Stimulated activated CD8-positive, alpha-beta memory T cell treated with anti-CD3 and anti-CD28 coated beads, Interleukin-15, amount 100 ng/mL, for 1 hour (primary cell): ENCODE measurements around the gene TGM3.
"Not testable (repeated sequence)": the region's sequence is repeated elsewhere in the genome, so short reads cannot be mapped to it uniquely, and the experiment has no call there.

Experiments used
- DNase-seq: peaks from one replicate; pipeline ENCODE4 v3.0.0-alpha.2; 2020; ENCODE audit warnings: low read depth

Gene TGM3, protein sequence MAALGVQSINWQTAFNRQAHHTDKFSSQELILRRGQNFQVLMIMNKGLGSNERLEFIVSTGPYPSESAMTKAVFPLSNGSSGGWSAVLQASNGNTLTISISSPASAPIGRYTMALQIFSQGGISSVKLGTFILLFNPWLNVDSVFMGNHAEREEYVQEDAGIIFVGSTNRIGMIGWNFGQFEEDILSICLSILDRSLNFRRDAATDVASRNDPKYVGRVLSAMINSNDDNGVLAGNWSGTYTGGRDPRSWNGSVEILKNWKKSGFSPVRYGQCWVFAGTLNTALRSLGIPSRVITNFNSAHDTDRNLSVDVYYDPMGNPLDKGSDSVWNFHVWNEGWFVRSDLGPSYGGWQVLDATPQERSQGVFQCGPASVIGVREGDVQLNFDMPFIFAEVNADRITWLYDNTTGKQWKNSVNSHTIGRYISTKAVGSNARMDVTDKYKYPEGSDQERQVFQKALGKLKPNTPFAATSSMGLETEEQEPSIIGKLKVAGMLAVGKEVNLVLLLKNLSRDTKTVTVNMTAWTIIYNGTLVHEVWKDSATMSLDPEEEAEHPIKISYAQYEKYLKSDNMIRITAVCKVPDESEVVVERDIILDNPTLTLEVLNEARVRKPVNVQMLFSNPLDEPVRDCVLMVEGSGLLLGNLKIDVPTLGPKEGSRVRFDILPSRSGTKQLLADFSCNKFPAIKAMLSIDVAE

DNA sequence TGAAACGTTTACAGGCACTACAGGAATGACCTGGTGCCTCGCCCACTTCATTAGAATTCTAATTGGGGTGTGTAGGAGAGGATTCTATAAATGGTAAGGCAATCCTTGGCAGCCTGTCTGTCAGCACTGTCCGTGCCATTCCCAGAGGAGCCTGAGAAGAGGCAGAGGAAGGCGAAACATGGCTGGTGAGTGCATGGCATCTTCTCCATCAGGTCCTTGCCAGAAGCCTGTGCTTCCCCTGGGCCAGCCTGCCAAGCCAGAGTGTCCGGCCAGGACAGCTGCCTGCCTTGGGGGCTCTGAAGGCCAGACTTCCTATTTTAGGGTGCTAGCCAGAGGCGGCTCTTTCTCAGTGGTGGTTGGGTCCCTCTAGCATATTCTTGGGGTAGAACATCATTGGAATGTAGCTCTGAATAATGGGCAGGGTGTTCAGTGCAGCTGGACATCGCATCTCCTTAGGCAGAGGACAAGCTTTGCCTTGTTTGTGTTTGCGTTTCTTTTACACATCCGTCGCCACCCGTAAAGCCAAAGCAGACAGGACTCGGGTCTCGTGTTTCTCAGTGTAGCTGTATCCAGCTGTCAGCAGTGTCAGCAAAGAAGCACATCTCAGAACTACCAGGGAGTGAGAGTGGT, at the start of gene TGM3:
Gene TGM3 (plus strand): TSS at position 116 of the 630 bp plus-strand sequence. CDS start 63 bp downstream, at position 179.
- DNase-seq = no peak

DNA sequence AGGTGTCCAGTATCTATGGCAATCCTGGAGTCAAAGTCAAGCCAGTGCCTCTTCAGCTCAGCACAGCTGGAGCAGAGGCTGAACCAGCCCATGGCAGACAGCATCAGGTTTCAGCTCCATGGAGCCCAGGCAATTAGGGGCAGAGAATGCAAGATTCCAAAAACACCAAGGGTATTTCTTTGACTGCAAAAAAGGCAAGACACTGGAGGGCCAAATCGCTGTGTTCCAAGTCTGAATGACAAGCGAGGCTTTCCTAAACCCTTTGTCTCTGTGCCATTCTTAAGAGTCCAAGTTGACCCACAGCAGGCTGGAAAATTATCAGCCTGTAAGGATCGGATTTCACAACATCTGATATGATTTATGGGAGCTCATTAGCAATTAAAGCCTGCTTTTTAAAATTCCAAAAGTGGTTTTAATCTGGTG, 49.7 kb upstream of the TGM3 start:
- DNase-seq = no peak

GRCh38 chr20:2248837-2249236, 47.0 kb upstream of the TGM3 start:
- no peak for DNase-seq

GRCh38 chr20:2249935-2250334, 45.9 kb upstream of the TGM3 start:
- DNase-seq = no peak

- no peak for DNase-seq
These were observed 43.3 kb upstream of the TGM3 start for GRCh38 chr20:2252419-2252997.

- DNase-seq = no peak
These were observed 42.5 kb upstream of the TGM3 start for GRCh38 chr20:2253256-2253655.

- no peak for DNase-seq
These were observed 41.5 kb upstream of the TGM3 start for GRCh38 chr20:2254333-2254732.

- DNase-seq = no peak
These were observed 39.8 kb upstream of the TGM3 start for GRCh38 chr20:2255926-2256531.

DNA sequence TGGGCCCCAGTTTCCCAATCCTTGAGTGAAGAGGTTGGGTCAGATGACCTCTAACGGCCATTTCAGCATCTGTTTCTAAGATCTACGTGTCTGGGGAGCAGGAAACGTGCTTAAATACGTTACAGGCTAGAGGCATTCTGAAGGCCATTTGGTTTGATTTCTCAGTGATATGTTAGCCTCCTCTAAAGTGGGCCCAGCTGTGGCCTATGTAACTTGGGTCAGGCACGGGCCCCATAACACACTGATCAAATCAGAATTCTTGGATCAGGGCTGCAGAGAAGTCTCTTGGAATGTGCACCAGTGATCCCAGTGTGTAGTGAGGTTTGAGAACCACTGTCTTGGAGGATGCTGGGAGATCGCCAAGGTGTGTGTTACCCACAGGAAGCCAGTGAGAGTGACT, 36.1 kb upstream of the TGM3 start:
- DNase-seq = no peak

GRCh38 chr20:2260250-2260649, 35.6 kb upstream of the TGM3 start:
- no peak for DNase-seq

GRCh38 chr20:2261046-2261485, 34.7 kb upstream of the TGM3 start:
- DNase-seq = no peak

DNA sequence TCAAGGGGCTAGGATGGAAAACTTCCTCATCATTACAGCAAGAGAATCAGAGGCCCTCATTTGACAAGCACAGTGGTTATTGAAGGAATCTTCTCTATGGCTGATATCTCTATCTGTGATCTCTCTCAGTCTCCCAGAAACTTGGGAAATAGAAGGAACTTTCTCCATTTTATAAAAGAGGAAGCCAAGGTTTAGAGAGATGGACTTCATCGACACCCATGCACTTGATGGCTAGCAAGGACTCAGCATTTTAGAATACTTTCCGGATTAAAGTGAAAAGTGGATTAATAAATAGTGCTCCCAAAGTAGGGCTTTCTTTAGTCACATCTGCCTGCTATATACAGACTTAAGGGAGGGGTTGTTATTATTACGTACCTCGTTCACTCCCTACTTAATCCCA, 34.2 kb upstream of the TGM3 start:
- DNase-seq = no peak

DNA sequence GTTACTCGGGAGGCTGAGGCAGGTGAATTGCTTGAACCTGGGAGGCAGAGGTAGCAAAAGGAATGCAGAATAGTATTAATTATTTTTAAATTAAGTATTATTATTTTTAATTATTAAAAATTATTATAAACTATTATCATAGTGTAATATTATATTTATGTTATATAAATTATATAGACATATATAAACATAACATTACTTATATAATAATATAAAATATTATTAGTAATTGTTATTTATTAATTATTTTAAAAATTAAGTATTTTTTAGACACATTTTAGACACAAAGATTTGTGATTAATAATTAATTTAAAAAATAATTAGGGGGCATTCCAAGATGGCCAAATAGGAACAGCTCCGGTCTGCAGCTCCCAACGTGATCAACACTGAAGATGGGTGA, 31.7 kb upstream of the TGM3 start:
- DNase-seq = no peak

- DNase-seq = not testable (repeated sequence)
These were observed 31.0 kb upstream of the TGM3 start for GRCh38 chr20:2264621-2265374.

GRCh38 chr20:2273634-2274302, 22.0 kb upstream of the TGM3 start:
- DNase-seq = no peak

- no peak for DNase-seq
These were observed 19.8 kb upstream of the TGM3 start for GRCh38 chr20:2276015-2276414.

DNA sequence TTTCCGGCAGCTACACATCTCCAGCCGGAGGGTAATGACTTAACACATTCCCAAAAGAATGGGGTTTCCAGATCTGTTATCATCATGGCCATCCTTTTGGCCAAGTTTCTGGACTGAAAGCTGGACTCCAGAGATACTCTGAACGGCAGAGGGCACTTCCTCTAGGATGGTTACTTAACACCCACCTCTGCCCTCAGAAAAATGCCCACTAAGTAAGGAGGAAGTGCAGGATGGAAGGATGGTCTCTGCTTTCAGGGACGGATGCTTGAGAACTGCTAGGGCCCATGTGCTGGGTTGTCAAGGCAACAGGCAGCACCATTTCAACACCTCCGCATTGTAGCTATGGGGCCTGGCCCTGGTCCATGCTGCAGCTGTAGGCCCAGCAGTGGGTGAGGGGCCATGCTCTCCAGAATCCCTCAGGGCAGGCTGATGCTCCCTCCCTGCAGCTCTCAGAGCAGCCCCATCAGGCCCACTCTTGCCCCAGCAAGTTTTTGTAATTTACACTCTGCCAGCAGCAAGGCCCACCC, 16.5 kb upstream of the TGM3 start:
- DNase-seq = no peak

- DNase-seq = no peak
These were observed 15.7 kb upstream of the TGM3 start for GRCh38 chr20:2280082-2280481.

DNA sequence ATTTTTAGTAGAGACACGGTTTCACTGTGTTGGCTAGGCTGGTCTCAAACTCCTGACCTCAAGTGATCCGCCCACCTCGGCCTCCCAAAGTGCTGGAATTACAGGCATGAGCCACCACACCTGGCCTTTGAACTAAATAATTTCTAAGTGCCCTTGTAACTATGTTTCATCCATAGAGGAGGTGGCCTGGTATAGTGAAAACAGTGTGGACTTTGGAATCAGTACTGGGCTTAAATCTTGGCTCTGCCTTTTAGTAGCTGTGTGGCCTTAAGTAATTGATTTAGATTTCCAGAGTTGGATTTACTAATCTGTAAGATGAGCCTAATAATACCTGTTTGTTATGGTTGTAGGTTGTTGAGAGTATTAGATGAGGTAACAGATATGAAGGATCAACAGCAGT, 14.2 kb upstream of the TGM3 start:
- DNase-seq = no peak

- DNase-seq = no peak
These were observed 13.6 kb upstream of the TGM3 start for GRCh38 chr20:2282181-2282580.
